ENCODE measurements around the gene ATP10D. TPM values are rescaled to one million over a fixed set of nuclear protein-coding genes. Genes with fewer than 3 reads are reported as not detected.

The ATP10D gene
- 3.0 TPM for polyA plus RNA-seq (2013, experiment 1 of 2)
- polyA plus RNA-seq (2013, experiment 2 of 2), result 4.0 TPM

DNA sequence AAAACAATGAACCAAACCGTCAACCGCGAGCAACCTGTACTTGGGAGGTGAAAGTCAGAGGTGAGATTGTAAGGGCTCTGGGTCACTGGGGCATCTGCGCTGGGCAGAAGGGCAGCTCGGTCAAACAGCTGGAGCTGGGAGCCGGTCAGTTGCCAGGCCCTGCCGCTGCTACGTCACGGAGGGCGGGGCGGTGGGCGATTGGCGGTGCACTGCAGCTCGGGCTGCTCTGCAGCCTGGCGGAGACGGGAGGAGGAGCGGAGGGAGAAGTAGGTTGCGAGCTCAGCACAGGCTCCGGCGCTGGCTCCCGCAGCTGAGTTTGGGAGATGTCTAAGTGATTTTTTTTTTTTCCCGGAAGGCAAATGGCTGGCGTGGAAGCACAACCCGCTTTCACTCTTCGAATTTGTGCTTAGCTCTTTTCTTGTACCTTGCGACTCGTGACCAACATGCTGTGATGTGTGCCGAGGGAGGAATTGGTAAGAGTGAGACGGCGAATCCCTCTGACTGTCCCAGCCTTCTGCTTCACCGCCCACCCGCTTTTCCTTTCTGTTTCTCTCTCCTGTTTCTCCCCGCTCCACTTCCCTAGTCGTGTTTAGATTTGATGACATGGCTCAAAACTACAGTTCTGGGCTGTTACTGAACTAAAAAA is at the start of gene ATP10D:
Gene ATP10D (plus strand): TSS at position 229 of the 646 bp plus-strand sequence. CDS start 27,266 bp downstream, outside the sequence.
- no CpG with 5 or more reads among the region's 34 CpGs for WGBS, 2 donors (ENCODE audit: extremely low coverage in 2 of 2, insufficient read length in 2 of 2, insufficient replicate concordance in 1 of 2)
- Histone ChIP-seq H3K4me2 (ENCODE audit: insufficient read depth, low read length, poor library complexity, severe bottlenecking) (peak within 1 kb of the TSS; percentile 56), H2BK15ac (ENCODE audit: low read length) (no peak within 1 kb of the TSS), H2BK120ac (ENCODE audit: low read depth, low read length) (no peak within 1 kb of the TSS), H3K4ac (ENCODE audit: low read length) (no peak within 1 kb of the TSS), H3K27ac (replicated peaks; ENCODE audit: low read length) (peak within 1 kb of the TSS; percentile 20), H3K36me3 (replicated peaks in 1 of 2; ENCODE audit: control insufficient read depth in 2 of 2, insufficient read depth in 2 of 2, low read length in 2 of 2) (no peaks in the 10 kb centered on the region), H2AK5ac (ENCODE audit: low read depth, low read length) (no peak within 1 kb of the TSS), H3K4me1 (ENCODE audit: control insufficient read depth in 2 of 2, insufficient read depth in 1 of 2, low read depth in 1 of 2, low read length in 2 of 2) (peaks cover 2 to 4% of the 10 kb centered on the region in 2 donors), H2BK5ac (ENCODE audit: low read length) (no peak within 1 kb of the TSS), H3K9ac (ENCODE audit: low read depth, low read length, poor library complexity) (peak within 1 kb of the TSS; percentile 65), H3K9me3 (replicated peaks in 1 of 2; ENCODE audit: control insufficient read depth in 2 of 2, insufficient read depth in 1 of 2, low read depth in 1 of 2, low read length in 2 of 2) (peaks cover 1 to 6% of the 10 kb centered on the region in 2 donors), H3K18ac (ENCODE audit: low read length) (peak within 1 kb of the TSS; percentile 23), H4K8ac (ENCODE audit: low read depth, low read length) (no peak within 1 kb of the TSS), H3K14ac (ENCODE audit: low read length) (no peak within 1 kb of the TSS), H2AFZ (ENCODE audit: low read length) (peak within 1 kb of the TSS; percentile 95), H2BK12ac (ENCODE audit: low read length) (no peak within 1 kb of the TSS), H3K23ac (ENCODE audit: low read depth, low read length, poor library complexity) (no peak within 1 kb of the TSS), H4K91ac (ENCODE audit: low read depth, low read length, poor library complexity) (no peak within 1 kb of the TSS), H3K79me1 (ENCODE audit: low read depth, low read length) (no peaks in the 10 kb centered on the region), H3K27me3 (ENCODE audit: control insufficient read depth in 3 of 3, insufficient read depth in 3 of 3, low read depth in 1 of 3, low read length in 3 of 3) (peaks cover 0 to 11% (median 0%) of the 10 kb centered on the region in 3 experiments), H3K4me3 (ENCODE audit: low read length in 2 of 2) (peak within 1 kb of the TSS; percentile 58 to 76)
- DNase-seq (ENCODE audit: low spot score), result peak; percentile 80

DNA sequence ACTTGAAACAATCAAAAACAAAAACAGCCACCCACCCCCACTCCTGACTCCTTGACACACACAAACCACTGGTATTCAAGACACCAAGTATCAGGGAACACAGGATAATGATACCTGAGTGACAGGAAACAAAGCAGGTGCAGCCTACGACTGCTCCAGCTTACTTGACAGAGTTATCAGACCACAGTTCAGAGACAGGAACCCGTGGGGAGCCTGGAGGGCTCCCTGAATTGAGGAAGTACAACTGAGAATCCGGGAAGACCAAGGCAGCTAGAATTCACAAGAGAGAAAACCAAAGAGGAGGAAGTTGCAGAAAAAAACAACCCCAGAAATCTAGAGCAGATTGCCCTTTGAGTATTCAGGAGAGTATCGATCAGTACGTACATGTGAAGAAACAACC is 42.1 kb upstream of the ATP10D start:
- H3K36me3 ChIP-seq (replicated peaks in 1 of 2; ENCODE audit: control insufficient read depth in 2 of 2, insufficient read depth in 2 of 2, low read length in 2 of 2), result no peaks in the 10 kb centered on the region
- no peak overlapping the region for H3K18ac ChIP-seq (ENCODE audit: low read length)
- no peaks in the 10 kb centered on the region for H3K4me1 ChIP-seq (ENCODE audit: control insufficient read depth in 2 of 2, insufficient read depth in 1 of 2, low read depth in 1 of 2, low read length in 2 of 2)
- WGBS, 2 donors (ENCODE audit: extremely low coverage in 2 of 2, insufficient read length in 2 of 2, insufficient replicate concordance in 1 of 2), result no CpG with 5 or more reads among the region's 5 CpGs
- no peaks in the 10 kb centered on the region for H3K79me1 ChIP-seq (ENCODE audit: low read depth, low read length)
- no peak overlapping the region for H2BK5ac ChIP-seq (ENCODE audit: low read length)
- H4K91ac ChIP-seq (ENCODE audit: low read depth, low read length, poor library complexity), result no peak overlapping the region
- no peak overlapping the region for H3K14ac ChIP-seq (ENCODE audit: low read length)
- H2AFZ ChIP-seq (ENCODE audit: low read length), result no peak overlapping the region
- DNase-seq (ENCODE audit: low spot score), result no peak
- H2BK12ac ChIP-seq (ENCODE audit: low read length), result no peak overlapping the region
- H3K4me2 ChIP-seq (ENCODE audit: insufficient read depth, low read length, poor library complexity, severe bottlenecking), result no peak overlapping the region
- H3K4ac ChIP-seq (ENCODE audit: low read length), result no peak overlapping the region
- H3K4me3 ChIP-seq (ENCODE audit: low read length in 2 of 2), result no peak overlapping the region
- no peak overlapping the region for H3K9ac ChIP-seq (ENCODE audit: low read depth, low read length, poor library complexity)
- H3K27me3 ChIP-seq (ENCODE audit: control insufficient read depth in 3 of 3, insufficient read depth in 3 of 3, low read depth in 1 of 3, low read length in 3 of 3), result no peaks in the 10 kb centered on the region
- H2AK5ac ChIP-seq (ENCODE audit: low read depth, low read length), result no peak overlapping the region
- H2BK120ac ChIP-seq (ENCODE audit: low read depth, low read length), result no peak overlapping the region
- no peak overlapping the region for H2BK15ac ChIP-seq (ENCODE audit: low read length)
- no peaks in the 10 kb centered on the region for H3K9me3 ChIP-seq (replicated peaks in 1 of 2; ENCODE audit: control insufficient read depth in 2 of 2, insufficient read depth in 1 of 2, low read depth in 1 of 2, low read length in 2 of 2)
- H3K27ac ChIP-seq (replicated peaks; ENCODE audit: low read length), result no peak overlapping the region
- H4K8ac ChIP-seq (ENCODE audit: low read depth, low read length), result no peak overlapping the region
- H3K23ac ChIP-seq (ENCODE audit: low read depth, low read length, poor library complexity), result no peak overlapping the region

- no peaks in the 10 kb centered on the region for H3K36me3 ChIP-seq (replicated peaks in 1 of 2; ENCODE audit: control insufficient read depth in 2 of 2, insufficient read depth in 2 of 2, low read length in 2 of 2)
- H4K8ac ChIP-seq (ENCODE audit: low read depth, low read length), result no peak overlapping the region
- H2AFZ ChIP-seq (ENCODE audit: low read length), result no peak overlapping the region
- H3K4me2 ChIP-seq (ENCODE audit: insufficient read depth, low read length, poor library complexity, severe bottlenecking), result no peak overlapping the region
- no peak overlapping the region for H4K91ac ChIP-seq (ENCODE audit: low read depth, low read length, poor library complexity)
- H3K4me1 ChIP-seq (ENCODE audit: control insufficient read depth in 2 of 2, insufficient read depth in 1 of 2, low read depth in 1 of 2, low read length in 2 of 2), result no peaks in the 10 kb centered on the region
- H2BK5ac ChIP-seq (ENCODE audit: low read length), result no peak overlapping the region
- no peak overlapping the region for H3K4ac ChIP-seq (ENCODE audit: low read length)
- H2BK15ac ChIP-seq (ENCODE audit: low read length), result no peak overlapping the region
- H2BK120ac ChIP-seq (ENCODE audit: low read depth, low read length), result no peak overlapping the region
- H3K9ac ChIP-seq (ENCODE audit: low read depth, low read length, poor library complexity), result no peak overlapping the region
- no peak overlapping the region for H2AK5ac ChIP-seq (ENCODE audit: low read depth, low read length)
- H3K27me3 ChIP-seq (ENCODE audit: control insufficient read depth in 3 of 3, insufficient read depth in 3 of 3, low read depth in 1 of 3, low read length in 3 of 3), result no peaks in the 10 kb centered on the region
- no peak for DNase-seq (ENCODE audit: low spot score)
- H3K23ac ChIP-seq (ENCODE audit: low read depth, low read length, poor library complexity), result no peak overlapping the region
- no peak overlapping the region for H3K27ac ChIP-seq (replicated peaks; ENCODE audit: low read length)
- no peak overlapping the region for H2BK12ac ChIP-seq (ENCODE audit: low read length)
- no peak overlapping the region for H3K18ac ChIP-seq (ENCODE audit: low read length)
- no peak overlapping the region for H3K4me3 ChIP-seq (ENCODE audit: low read length in 2 of 2)
- H3K79me1 ChIP-seq (ENCODE audit: low read depth, low read length), result no peaks in the 10 kb centered on the region
- H3K14ac ChIP-seq (ENCODE audit: low read length), result no peak overlapping the region
- WGBS, 2 donors (ENCODE audit: extremely low coverage in 2 of 2, insufficient read length in 2 of 2, insufficient replicate concordance in 1 of 2), result no CpG with 5 or more reads among the region's 2 CpGs
- H3K9me3 ChIP-seq (replicated peaks in 1 of 2; ENCODE audit: control insufficient read depth in 2 of 2, insufficient read depth in 1 of 2, low read depth in 1 of 2, low read length in 2 of 2), result no peaks in the 10 kb centered on the region
Measured at GRCh38 chr4:47444031-47444430, 41.0 kb upstream of the ATP10D start.

- Histone ChIP-seq H3K27ac (replicated peaks; ENCODE audit: low read length) (no peak overlapping the region), H3K4me2 (ENCODE audit: insufficient read depth, low read length, poor library complexity, severe bottlenecking) (no peak overlapping the region), H2BK15ac (ENCODE audit: low read length) (no peak overlapping the region), H2BK5ac (ENCODE audit: low read length) (no peak overlapping the region), H3K14ac (ENCODE audit: low read length) (no peak overlapping the region), H2BK12ac (ENCODE audit: low read length) (no peak overlapping the region), H3K18ac (ENCODE audit: low read length) (no peak overlapping the region), H3K36me3 (replicated peaks in 1 of 2; ENCODE audit: control insufficient read depth in 2 of 2, insufficient read depth in 2 of 2, low read length in 2 of 2) (peaks cover 4 to 58% of the 10 kb centered on the region in 2 donors), H3K4me3 (ENCODE audit: low read length in 2 of 2) (no peak overlapping the region), H4K91ac (ENCODE audit: low read depth, low read length, poor library complexity) (no peak overlapping the region), H4K8ac (ENCODE audit: low read depth, low read length) (no peak overlapping the region), H3K23ac (ENCODE audit: low read depth, low read length, poor library complexity) (no peak overlapping the region), H3K4me1 (ENCODE audit: control insufficient read depth in 2 of 2, insufficient read depth in 1 of 2, low read depth in 1 of 2, low read length in 2 of 2) (no peaks in the 10 kb centered on the region), H2AFZ (ENCODE audit: low read length) (no peak overlapping the region), H3K27me3 (ENCODE audit: control insufficient read depth in 3 of 3, insufficient read depth in 3 of 3, low read depth in 1 of 3, low read length in 3 of 3) (no peaks in the 10 kb centered on the region), H2AK5ac (ENCODE audit: low read depth, low read length) (no peak overlapping the region), H2BK120ac (ENCODE audit: low read depth, low read length) (no peak overlapping the region), H3K79me1 (ENCODE audit: low read depth, low read length) (no peaks in the 10 kb centered on the region), H3K4ac (ENCODE audit: low read length) (no peak overlapping the region), H3K9ac (ENCODE audit: low read depth, low read length, poor library complexity) (no peak overlapping the region), H3K9me3 (replicated peaks in 1 of 2; ENCODE audit: control insufficient read depth in 2 of 2, insufficient read depth in 1 of 2, low read depth in 1 of 2, low read length in 2 of 2) (no peaks in the 10 kb centered on the region)
- WGBS, 2 donors (ENCODE audit: extremely low coverage in 2 of 2, insufficient read length in 2 of 2, insufficient replicate concordance in 1 of 2), result no CpG with 5 or more reads among the region's 4 CpGs
- DNase-seq (ENCODE audit: low spot score), result no peak
Measured at GRCh38 chr4:47451657-47452056, 33.4 kb upstream of the ATP10D start.

Data from neuronal stem cell (in vitro differentiated cells).